GM23338 (cell line): Measurements from ENCODE around the gene TMEM132D. TPM values are rescaled to one million over a fixed set of nuclear protein-coding genes. Genes with fewer than 3 reads are reported as not detected.

Experiments
- ATAC-seq: fragments of 200-7000 bp; cut with Tn5 transposase; 3 replicates; pipeline ENCODE4 v1.9.1; 2020
- DNase-seq: peaks from one replicate; pipeline ENCODE4 v3.0.0-alpha.2; 2015; ENCODE audit warnings: low spot score
- H2AFZ ChIP-seq: fragments of 200-600 bp; sonication (generic); 2 replicates; pipeline ENCODE4 v1.8.0; 2016; ENCODE audit warnings: antibody characterized with exemption, mild to moderate bottlenecking, moderate library complexity
- H3F3A ChIP-seq: fragments of 200-600 bp; sonication (generic); replicated peaks from 2 replicates; pipeline ENCODE4 v1.8.0; 2017; ENCODE audit warnings: antibody characterized with exemption, mixed run types, low read depth
- H3K27ac ChIP-seq: fragments of 200-600 bp; sonication (generic); 2 replicates; pipeline ENCODE4 v1.6.1; 2016; ENCODE audit warnings: low read depth
- H3K27me3 ChIP-seq: fragments of 200-600 bp; sonication (generic); 2 replicates; pipeline ENCODE4 v1.8.0; 2016; ENCODE audit warnings: mild to moderate bottlenecking, mixed run types, moderate library complexity; ENCODE audit not compliant: insufficient read depth
- H3K36me3 ChIP-seq: fragments of 200-600 bp; sonication (generic); 2 replicates; pipeline ENCODE4 v1.8.0; 2016; ENCODE audit warnings: mild to moderate bottlenecking; ENCODE audit not compliant: insufficient read depth
- H3K4me1 ChIP-seq: fragments of 200-600 bp; sonication (generic); 2 replicates; pipeline ENCODE4 v1.8.0; 2016; ENCODE audit warnings: mild to moderate bottlenecking, moderate library complexity; ENCODE audit not compliant: insufficient read depth
- H3K4me2 ChIP-seq: fragments of 200-600 bp; sonication (generic); 2 replicates; pipeline ENCODE4 v1.7.1; 2017; ENCODE audit warnings: mixed run types
- H3K4me3 ChIP-seq: fragments of 200-600 bp; sonication (generic); 2 replicates; pipeline ENCODE4 v1.6.1; 2016; ENCODE audit warnings: mixed run types
- H3K79me2 ChIP-seq: fragments of 200-600 bp; sonication (generic); replicated peaks from 2 replicates; pipeline ENCODE4 v1.8.0; 2017; ENCODE audit warnings: mild to moderate bottlenecking; ENCODE audit not compliant: insufficient read depth
- H3K9me2 ChIP-seq: fragments of 200-600 bp; sonication (generic); 2 replicates; pipeline ENCODE4 v1.8.0; 2017; ENCODE audit not compliant: insufficient read depth
- H4K20me1 ChIP-seq: fragments of 200-600 bp; sonication (generic); replicated peaks from 2 replicates; pipeline ENCODE4 v1.8.0; 2017; ENCODE audit warnings: mild to moderate bottlenecking; ENCODE audit not compliant: insufficient read depth
- H3K27ac Mint-ChIP-seq: 2 replicates; pipeline ENCODE4 v1.8.0; 2020; ENCODE audit warnings: inconsistent platforms, mild to moderate bottlenecking, moderate library complexity, mixed read lengths
- H3K27me3 Mint-ChIP-seq: 3 replicates; pipeline ENCODE4 v1.8.0; 2022; ENCODE audit warnings: low read depth, mild to moderate bottlenecking, moderate library complexity, mixed read lengths, inconsistent platforms; ENCODE audit not compliant: insufficient read depth, poor library complexity
- H3K36me3 Mint-ChIP-seq: 3 replicates; pipeline ENCODE4 v1.8.0; 2021; ENCODE audit warnings: low read depth, mild to moderate bottlenecking, inconsistent platforms, moderate library complexity, mixed read lengths
- H3K4me1 Mint-ChIP-seq: 3 replicates; pipeline ENCODE4 v1.8.0; 2020; ENCODE audit warnings: mild to moderate bottlenecking, inconsistent platforms, mixed read lengths
- H3K4me3 Mint-ChIP-seq: 3 replicates; pipeline ENCODE4 v1.8.0; 2021; ENCODE audit warnings: moderate library complexity, mild to moderate bottlenecking, inconsistent platforms, mixed read lengths
- H3K9me3 Mint-ChIP-seq: 3 replicates; pipeline ENCODE4 v1.8.0; 2020; ENCODE audit warnings: moderate library complexity, mild to moderate bottlenecking, inconsistent platforms, mixed read lengths
- CREB1 ChIP-seq: fragments of 250-450 bp; sonication (Bioruptor Pico); IDR thresholded peaks from 2 replicates; pipeline ENCODE4 v1.5.0; 2020; ENCODE audit warnings: low read depth, mild to moderate bottlenecking, moderate library complexity
- CTCF ChIP-seq, 2 experiments: fragments of 200-600 bp in 1 of 2; sonication (generic) in 1 of 2; conservative IDR thresholded peaks; 2 replicates each; pipeline versions ENCODE4 v1.5.1 to v1.6.1; 2016 to 2017; ENCODE audit warnings: antibody characterized with exemption in 2 of 2, low read depth in 2 of 2, mild to moderate bottlenecking in 2 of 2, moderate library complexity in 1 of 2
- EZH2 ChIP-seq: fragments of 200-600 bp; sonication (generic); IDR thresholded peaks from one replicate; pipeline ENCODE4 v1.8.0; 2017; ENCODE audit warnings: antibody characterized with exemption, mild to moderate bottlenecking, low read depth; ENCODE audit not compliant: unreplicated experiment
- EZH2phosphoT487 ChIP-seq: fragments of 200-600 bp; sonication (generic); IDR thresholded peaks from one replicate; pipeline ENCODE4 v1.8.1; 2018; ENCODE audit warnings: antibody characterized with exemption; ENCODE audit not compliant: unreplicated experiment
- JUNB ChIP-seq: IDR thresholded peaks from one replicate; pipeline ENCODE4 v1.6.1; 2016; ENCODE audit warnings: antibody characterized with exemption; ENCODE audit not compliant: unreplicated experiment
- NANOG ChIP-seq: IDR thresholded peaks from 2 replicates; pipeline ENCODE4 v1.6.1; 2016; ENCODE audit warnings: antibody characterized with exemption, borderline replicate concordance
- POLR2AphosphoS5 ChIP-seq: IDR thresholded peaks from 2 replicates; pipeline ENCODE4 v1.6.1; 2016; ENCODE audit warnings: antibody characterized with exemption, low read depth
- STAT1 ChIP-seq: IDR thresholded peaks from one replicate; pipeline ENCODE4 v1.6.1; 2016; ENCODE audit warnings: antibody characterized with exemption; ENCODE audit not compliant: unreplicated experiment
- ZNF331 ChIP-seq: fragments of 250-450 bp; sonication (Bioruptor Pico); IDR thresholded peaks from 2 replicates; pipeline ENCODE4 v1.5.0; 2020; ENCODE audit warnings: low read depth, mild to moderate bottlenecking, moderate library complexity
- polyA plus RNA-seq: library from polyadenylated mRNA; unstranded; fragments of >200 nt; fragmentation: Nextera tagmentation; extraction: Ambion mirVana; gene quantifications from 2 replicates; pipeline ENCODE4 v1.2.1, GENCODE V29; 2016
- total RNA-seq: library from RNA; depleted of rRNA; stranded (reverse); fragments of >200 nt; shearing (Covaris generic); gene quantifications from 2 replicates; pipeline ENCODE4 v1.2.3, GENCODE V29; 2014
- TF ChIP-seq, protein P1 (sequence below): IDR thresholded peaks from 2 replicates; pipeline ENCODE4 v1.6.1; 2016; ENCODE audit warnings: antibody characterized with exemption

Gene TMEM132D
- total and polyA plus RNA-seq, 2 experiments from 2014 or later = 0.44 to 5.3 TPM

DNA sequence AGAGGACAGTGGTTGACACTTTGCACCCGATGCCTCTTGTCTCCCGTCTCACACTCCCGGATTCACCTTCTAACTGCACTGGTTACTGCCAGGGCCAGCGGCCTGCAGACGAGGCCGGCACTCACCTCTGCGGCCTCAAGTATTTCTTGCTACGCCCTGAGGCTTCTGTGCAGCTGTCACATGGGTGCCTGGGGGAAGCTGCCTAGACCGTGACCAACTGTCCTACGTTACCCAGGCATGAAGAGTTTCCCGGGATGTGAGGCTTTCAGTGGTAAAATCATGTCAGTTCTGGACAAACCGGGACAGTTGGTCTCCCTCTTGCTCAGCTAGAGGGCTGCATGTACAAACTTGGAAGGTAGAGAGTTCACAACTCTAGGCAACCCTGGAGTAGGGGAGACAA is 776.1 kb downstream of the TMEM132D start:
- peaks cover 1% of the 10 kb centered on the region for H3K9me3 Mint-ChIP-seq
- peaks cover 59% of the 10 kb centered on the region for H3K36me3 Mint-ChIP-seq
- H3K27me3 Mint-ChIP-seq = peaks cover 3% of the 10 kb centered on the region

DNA sequence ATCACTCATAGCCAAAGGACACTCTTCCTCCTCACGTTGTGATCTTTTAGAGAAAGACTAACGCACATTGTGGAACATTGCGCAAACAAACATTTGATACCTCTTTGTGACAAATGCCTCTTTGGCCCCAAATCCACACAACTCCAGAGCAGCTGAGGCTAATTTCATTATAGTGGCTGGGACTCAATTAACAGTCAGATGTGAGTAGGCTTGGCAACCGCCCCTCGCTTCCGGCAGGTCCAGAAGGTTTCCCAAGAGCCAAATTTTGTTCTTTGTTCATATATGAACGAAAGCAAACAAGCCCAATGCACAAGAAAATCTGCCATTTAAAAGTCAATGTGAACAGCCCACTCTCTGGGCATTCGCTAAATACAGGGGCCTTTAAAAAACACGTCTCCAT is 776.6 kb downstream of the TMEM132D start:
- DNase-seq (no peak), ATAC-seq (no peak)
- Histone ChIP-seq H2AFZ (no peak overlapping the region), H3K36me3 (no peaks in the 10 kb centered on the region), H4K20me1 (no peaks in the 10 kb centered on the region), H3K27me3 (no peaks in the 10 kb centered on the region), H3K9me2 (no peaks in the 10 kb centered on the region), H3K4me1 (no peaks in the 10 kb centered on the region), H3F3A (no peaks in the 10 kb centered on the region), H3K79me2 (no peaks in the 10 kb centered on the region), H3K4me2 (no peak overlapping the region), H3K27ac (no peak overlapping the region), H3K4me3 (no peak overlapping the region)
- Mint-ChIP-seq H3K4me1 (no peaks in the 10 kb centered on the region), H3K36me3 (peaks cover 55% of the 10 kb centered on the region), H3K4me3 (no peak overlapping the region), H3K27me3 (peaks cover 3% of the 10 kb centered on the region), H3K27ac (no peak overlapping the region), H3K9me3 (peaks cover 7% of the 10 kb centered on the region)
- no peak for TF ChIP-seq EZH2
- TF ChIP-seq STAT1 = no peak
- no peak for TF ChIP-seq ZNF331 (CRISPR knock-in tag)
- no peak for TF ChIP-seq NANOG
- no peak for TF ChIP-seq EZH2phosphoT487

More for the DNA sequence above, 776.1 kb downstream of the TMEM132D start:
- Mint-ChIP-seq H3K27ac (no peak overlapping the region), H3K4me3 (no peak overlapping the region), H3K4me1 (no peaks in the 10 kb centered on the region)
- H3K4me2 ChIP-seq = no peak overlapping the region
- H3K27ac ChIP-seq = no peak overlapping the region
- no peak overlapping the region for H2AFZ ChIP-seq
- H3K4me3 ChIP-seq = no peak overlapping the region
- H3K36me3 ChIP-seq = no peaks in the 10 kb centered on the region; the same call in 1 of the 2 replicates
- DNase-seq (no peak), ATAC-seq (no peak)
- no peaks in the 10 kb centered on the region for H3K27me3 ChIP-seq
- TF ChIP-seq CTCF (conservative IDR thresholded peaks at IDR 0.05; ENCODE audit: low read depth in 2 of 2) (no peak), POLR2AphosphoS5 (no peak), JUNB (no peak), ZNF331 (CRISPR knock-in tag) (no peak), EZH2 (no peak), CREB1 (CRISPR knock-in tag) (no peak), STAT1 (no peak)
- TF ChIP-seq, protein P1, sequence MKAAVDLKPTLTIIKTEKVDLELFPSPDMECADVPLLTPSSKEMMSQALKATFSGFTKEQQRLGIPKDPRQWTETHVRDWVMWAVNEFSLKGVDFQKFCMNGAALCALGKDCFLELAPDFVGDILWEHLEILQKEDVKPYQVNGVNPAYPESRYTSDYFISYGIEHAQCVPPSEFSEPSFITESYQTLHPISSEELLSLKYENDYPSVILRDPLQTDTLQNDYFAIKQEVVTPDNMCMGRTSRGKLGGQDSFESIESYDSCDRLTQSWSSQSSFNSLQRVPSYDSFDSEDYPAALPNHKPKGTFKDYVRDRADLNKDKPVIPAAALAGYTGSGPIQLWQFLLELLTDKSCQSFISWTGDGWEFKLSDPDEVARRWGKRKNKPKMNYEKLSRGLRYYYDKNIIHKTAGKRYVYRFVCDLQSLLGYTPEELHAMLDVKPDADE = no peak
- H3K9me2 ChIP-seq = no peaks in the 10 kb centered on the region
- H4K20me1 ChIP-seq = no peaks in the 10 kb centered on the region
- no peaks in the 10 kb centered on the region for H3F3A ChIP-seq
- H3K4me1 ChIP-seq = no peaks in the 10 kb centered on the region
- H3K79me2 ChIP-seq = no peaks in the 10 kb centered on the region
